T-cell (primary cell): Measurements from ENCODE around the gene AATK. TPM values are rescaled to one million over a fixed set of nuclear protein-coding genes. Genes with fewer than 3 reads are reported as not detected.

ENCODE experiments used
- ATAC-seq, 4 experiments: fragments of 200-7000 bp in 3 of 4; fragments of 150-1000 bp in 1 of 4; cut with Tn5 transposase; replicated peaks in 1 of 4; 1 replicate in 3 of 4; 2 replicates in 1 of 4; pipeline ENCODE4 v1.10.0; 2021; ENCODE audit warnings: moderate library complexity in 3 of 4, mild to moderate bottlenecking in 2 of 4, moderate number of reproducible peaks in 1 of 4
- CTCF ChIA-PET, 2 donors: fragments of 300-600 bp; sonication (Branson Sonifier 250); formaldehyde crosslinking; loops; one replicate each; lab custom pipeline; 2022; ENCODE audit warnings: antibody characterized with exemption in 2 of 2; lab: Charles Lee
- POLR2A ChIA-PET, 2 donors: fragments of 300-600 bp; sonication (Branson Sonifier 250); formaldehyde crosslinking; loops; one replicate each; lab custom pipeline; 2022; ENCODE audit warnings: antibody characterized with exemption in 2 of 2; lab: Charles Lee
- DNase-seq, 35 experiments: peaks; one replicate each; pipeline versions ENCODE4 v3.0.0 to v3.0.0-alpha.2; 2013 to 2023
- H3K27ac ChIP-seq: one replicate; pipeline ENCODE4 v1.5.1; 2013; ENCODE audit warnings: low read length
- H3K27me3 ChIP-seq, 2 experiments: replicated peaks in 1 of 2; 1 replicate in 1 of 2; 2 replicates in 1 of 2; pipeline versions ENCODE4 v1.6.1 to v1.7.0; 2013; ENCODE audit warnings: low read length in 1 of 2, mixed read lengths in 1 of 2; ENCODE audit not compliant: control insufficient read depth in 2 of 2, insufficient read depth in 2 of 2; ENCODE audit errors: extremely low read depth in 1 of 2
- H3K36me3 ChIP-seq, 2 donors: 1 replicate in 1 of 2; 2 replicates in 1 of 2; pipeline versions ENCODE4 v1.6.1 to v1.7.0; 2013; ENCODE audit warnings: low read length in 1 of 2; ENCODE audit not compliant: control insufficient read depth in 2 of 2, insufficient read depth in 1 of 2; ENCODE audit errors: extremely low read depth in 1 of 2
- H3K4me1 ChIP-seq, 2 experiments: 1 replicate in 1 of 2; 2 replicates in 1 of 2; pipeline versions ENCODE4 v1.6.1 to v1.7.0; 2013; ENCODE audit warnings: low read length in 2 of 2, mixed read lengths in 1 of 2; ENCODE audit not compliant: insufficient read depth in 2 of 2, control insufficient read depth in 1 of 2; ENCODE audit errors: extremely low read depth in 1 of 2
- H3K4me3 ChIP-seq, 2 donors: 1 replicate in 1 of 2; 2 replicates in 1 of 2; pipeline versions ENCODE4 v1.5.1 to v1.7.0; 2013; ENCODE audit warnings: mild to moderate bottlenecking in 2 of 2, low read length in 1 of 2, moderate library complexity in 1 of 2; ENCODE audit not compliant: control insufficient read depth in 1 of 2; ENCODE audit errors: extremely low read depth in 1 of 2
- H3K9me3 ChIP-seq: 2 replicates; pipeline ENCODE4 v1.7.0; 2013
- H3K27ac Mint-ChIP-seq, 2 donors: one replicate each; pipeline ENCODE4 v1.8.0; 2020 to 2021; ENCODE audit warnings: mild to moderate bottlenecking in 2 of 2, mixed read lengths in 2 of 2
- H3K27me3 Mint-ChIP-seq, 2 donors: one replicate each; pipeline ENCODE4 v1.8.0; 2021 to 2022; ENCODE audit warnings: mixed read lengths in 2 of 2
- H3K36me3 Mint-ChIP-seq: one replicate; pipeline ENCODE4 v1.8.0; 2021; ENCODE audit warnings: mixed read lengths
- H3K4me1 Mint-ChIP-seq, 3 donors: one replicate each; pipeline ENCODE4 v1.8.0; 2020 to 2022; ENCODE audit warnings: mixed read lengths in 3 of 3, mild to moderate bottlenecking in 1 of 3
- H3K4me3 Mint-ChIP-seq, 3 donors: one replicate each; pipeline ENCODE4 v1.8.0; 2020 to 2022; ENCODE audit warnings: mild to moderate bottlenecking in 3 of 3, mixed read lengths in 3 of 3, moderate library complexity in 3 of 3
- H3K9me3 Mint-ChIP-seq, 3 donors: one replicate each; pipeline ENCODE4 v1.8.0; 2020 to 2022; ENCODE audit warnings: mixed read lengths in 3 of 3
- WGBS: methylation state at CpG from one replicate; pipeline ENCODE4 v1.1.5; 2013; ENCODE audit warnings: missing lambda C conversion rate; ENCODE audit not compliant: insufficient coverage; 5-methylcytosine and 5-hydroxymethylcytosine counted together
- total RNA-seq, 35 experiments: library from RNA in 6 of 35; stranded (reverse) in 6 of 35; fragments of 120-200 nt in 1 of 35; gene quantifications; one replicate each; pipeline versions ENCODE4 v1.2.1 to v1.2.4 and lab custom pipeline; 2013 to 2026

AATK gene
- total RNA-seq, 5 donors from 2014 or later (not counting 1 experiment from before 2014, with no cell fraction given) = 0.63 to 11.1 (median 0.72) TPM

DNA sequence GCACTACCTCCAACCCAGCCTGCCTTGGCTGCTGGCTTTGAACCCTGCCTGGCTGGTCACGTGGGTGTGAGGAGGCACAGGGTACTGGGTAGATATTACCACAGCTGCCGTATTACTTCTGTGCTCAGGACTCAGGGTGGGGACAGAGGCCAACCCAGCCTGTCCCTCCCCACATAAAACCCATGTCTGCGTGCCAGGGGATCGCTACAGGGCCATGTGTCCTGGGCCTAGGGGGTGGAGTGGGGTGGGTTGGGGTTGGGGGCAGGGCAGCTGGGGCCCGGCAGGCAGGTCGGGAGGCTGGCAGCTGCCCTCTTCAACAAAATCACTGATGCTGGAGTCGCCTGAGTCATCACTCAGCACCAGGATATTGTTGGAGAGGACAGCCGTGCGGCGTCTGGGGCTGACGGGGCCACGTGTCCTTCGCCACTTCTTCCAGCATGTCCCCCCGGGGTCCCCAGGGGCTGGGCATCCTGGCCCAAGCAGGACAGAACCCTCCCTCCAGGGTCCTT lies 40.4 kb downstream of the AATK start:
- DNase-seq = no peak
- no peak for ATAC-seq

GRCh38 chr17:81124377-81124776 lies 41.6 kb downstream of the AATK start:
- WGBS = 90% methylated on average over 17 of the region's 18 CpGs
- H3K27ac Mint-ChIP-seq = no peak overlapping the region
- Histone ChIP-seq H3K27me3 (no peaks in the 10 kb centered on the region), H3K4me1 (peaks cover 0 to 5% of the 10 kb centered on the region in 2 experiments), H3K4me3 (no peak overlapping the region), H3K36me3 (no peaks in the 10 kb centered on the region), H3K9me3 (no peaks in the 10 kb centered on the region), H3K27ac (no peak overlapping the region)
- ChIA-PET CTCF (no interaction called here), POLR2A (no interaction called here)
- no peak overlapping the region for H3K4me3 Mint-ChIP-seq
- no peaks in the 10 kb centered on the region for H3K36me3 Mint-ChIP-seq
- no peaks in the 10 kb centered on the region for H3K4me1 Mint-ChIP-seq
- H3K9me3 Mint-ChIP-seq = no peaks in the 10 kb centered on the region
- H3K27me3 Mint-ChIP-seq = no peaks in the 10 kb centered on the region
- DNase-seq (no peak), ATAC-seq (no peak)

More for the DNA sequence above, 40.4 kb downstream of the AATK start:
- 89% methylated on average over 7 of the region's 14 CpGs for WGBS
- no peaks in the 10 kb centered on the region for H3K4me1 ChIP-seq
- no peak overlapping the region for H3K4me3 ChIP-seq
- H3K9me3 ChIP-seq = no peaks in the 10 kb centered on the region
- ChIA-PET CTCF (no interaction called here), POLR2A (no interaction called here)
- Mint-ChIP-seq H3K4me1 (no peaks in the 10 kb centered on the region), H3K9me3 (no peaks in the 10 kb centered on the region), H3K4me3 (no peak overlapping the region), H3K27ac (no peak overlapping the region), H3K27me3 (no peaks in the 10 kb centered on the region), H3K36me3 (no peaks in the 10 kb centered on the region)
- H3K27me3 ChIP-seq = no peaks in the 10 kb centered on the region
- H3K36me3 ChIP-seq = no peaks in the 10 kb centered on the region
- H3K27ac ChIP-seq = no peak overlapping the region

DNA sequence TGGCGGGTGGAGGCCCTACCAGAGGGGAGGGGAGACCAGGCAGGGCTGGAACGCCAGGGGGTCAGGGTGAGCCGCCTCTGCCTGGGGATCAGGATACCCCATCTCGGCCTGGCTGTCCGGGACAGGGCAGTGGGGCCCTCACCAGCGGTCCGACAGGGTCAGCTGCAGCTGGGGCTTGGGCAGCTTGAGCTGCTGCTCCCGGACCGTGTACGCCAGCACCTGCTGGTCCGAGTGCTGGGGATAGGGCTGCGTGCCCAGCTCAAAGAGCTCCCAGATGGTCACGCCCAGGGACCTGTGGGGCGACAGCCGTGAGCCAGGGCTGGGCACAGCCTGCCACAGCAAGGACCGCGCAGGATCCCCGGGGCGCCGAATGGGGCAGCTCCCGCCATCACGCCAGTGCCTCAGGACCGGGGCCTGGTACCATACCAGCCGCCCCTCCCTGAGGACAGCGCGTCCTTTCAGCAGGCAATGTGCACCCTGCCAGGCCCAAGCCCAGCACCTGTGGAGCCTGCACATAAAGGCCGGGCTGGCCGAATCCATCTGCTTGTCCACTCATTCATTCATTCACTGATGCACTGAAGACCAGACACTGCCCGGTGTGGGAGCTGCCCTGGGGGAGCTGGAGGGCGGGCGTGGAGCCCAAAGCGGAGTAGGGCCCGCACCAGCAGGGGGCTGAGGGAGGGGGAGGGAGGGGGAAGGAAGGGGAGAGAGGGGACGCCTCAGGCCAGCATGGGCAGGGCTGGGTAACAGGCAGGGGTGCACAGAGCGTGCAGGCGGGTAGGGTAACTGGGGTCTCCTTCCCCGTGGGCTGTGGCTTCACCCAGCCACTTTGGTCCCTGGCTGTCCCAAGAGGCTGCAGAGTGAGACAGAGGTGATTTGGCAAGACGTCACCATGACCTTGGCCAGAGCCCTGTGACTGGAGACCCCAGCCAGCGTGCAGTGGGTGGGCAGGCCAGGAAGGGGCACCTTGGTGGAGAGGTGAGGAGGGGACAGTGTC lies 42.7 kb downstream of the AATK start:
- Histone ChIP-seq H3K4me1 (peaks cover 0 to 14% of the 10 kb centered on the region in 2 experiments), H3K4me3 (no peak overlapping the region), H3K27ac (no peak overlapping the region), H3K27me3 (peaks cover 0 to 7% of the 10 kb centered on the region in 2 experiments), H3K36me3 (no peaks in the 10 kb centered on the region), H3K9me3 (no peaks in the 10 kb centered on the region)
- H3K36me3 Mint-ChIP-seq = no peaks in the 10 kb centered on the region
- no peak overlapping the region for H3K27ac Mint-ChIP-seq
- ChIA-PET CTCF (no interaction called here), POLR2A (interaction anchor here in 1 of 2 donors (0.6 kb wide), 1 partner anchor 119 kb away, joined by 3 read pairs; no protein-coding TSS in a partner anchor)
- H3K4me1 Mint-ChIP-seq = peaks cover 0 to 5% (median 3%) of the 10 kb centered on the region in 3 donors
- no peaks in the 10 kb centered on the region for H3K9me3 Mint-ChIP-seq
- DNase-seq (no peak), ATAC-seq (no peak)
- no peak overlapping the region for H3K4me3 Mint-ChIP-seq
- 93% methylated on average over 37 of the region's 39 CpGs for WGBS
- peaks cover 0 to 4% of the 10 kb centered on the region in 2 donors for H3K27me3 Mint-ChIP-seq

- no peaks in the 10 kb centered on the region for H3K9me3 ChIP-seq
- no peak for DNase-seq
- peaks cover 0 to 14% of the 10 kb centered on the region in 2 experiments for H3K4me1 ChIP-seq
- peaks cover 0 to 18% of the 10 kb centered on the region in 2 experiments for H3K27me3 ChIP-seq
- no peak overlapping the region for H3K27ac ChIP-seq
- ATAC-seq = no peak
- Mint-ChIP-seq H3K4me3 (no peak overlapping the region), H3K4me1 (peaks cover 0 to 6% (median 5%) of the 10 kb centered on the region in 3 donors), H3K27ac (no peak overlapping the region), H3K36me3 (no peaks in the 10 kb centered on the region), H3K27me3 (peaks cover 0 to 4% of the 10 kb centered on the region in 2 donors), H3K9me3 (no peaks in the 10 kb centered on the region)
- H3K4me3 ChIP-seq = no peak overlapping the region
- H3K36me3 ChIP-seq = no peaks in the 10 kb centered on the region
- 93% methylated on average over 109 of the region's 109 CpGs for WGBS
- ChIA-PET CTCF (no interaction called here), POLR2A (no interaction called here)
Measured at GRCh38 chr17:81121841-81122733, 43.9 kb downstream of the AATK start.

GRCh38 chr17:81120695-81121621 lies 45.1 kb downstream of the AATK start:
- ATAC-seq (no peak), DNase-seq (no peak)
- H3K27ac ChIP-seq = no peak overlapping the region
- no peaks in the 10 kb centered on the region for H3K36me3 ChIP-seq
- Mint-ChIP-seq H3K4me3 (no peak overlapping the region), H3K36me3 (no peaks in the 10 kb centered on the region), H3K9me3 (no peaks in the 10 kb centered on the region), H3K4me1 (peaks cover 0 to 6% (median 5%) of the 10 kb centered on the region in 3 donors), H3K27me3 (peaks cover 0 to 4% of the 10 kb centered on the region in 2 donors), H3K27ac (no peak overlapping the region)
- H3K4me1 ChIP-seq = peaks cover 0 to 14% of the 10 kb centered on the region in 2 experiments
- peaks cover 0 to 29% of the 10 kb centered on the region in 2 experiments for H3K27me3 ChIP-seq
- POLR2A ChIA-PET = no interaction called here
- WGBS = 86% methylated on average over 41 of the region's 45 CpGs
- CTCF ChIA-PET = no interaction called here
- H3K4me3 ChIP-seq = no peak overlapping the region
- no peaks in the 10 kb centered on the region for H3K9me3 ChIP-seq
